ENCODE results near the gene SRPRA. TPM values are rescaled to one million over a fixed set of nuclear protein-coding genes. Genes with fewer than 3 reads are reported as not detected.

SRPRA gene
- total and polyA plus RNA-seq, 10 of the 15 experiments (the other 5 are each of a cell fraction or from before 2014, with no cell fraction given): 29.6 to 131 (median 92.8) TPM

GRCh38 chr11:126311401-126312291 is 43.0 kb upstream of the SRPRA start (continued):
- TF ChIP-seq CREB1 (IDR thresholded peaks at IDR 0.05; ENCODE audit: low read depth) (0 out of 2 replicates have a peak, but pooled peaks have one; percentile 10), MTA2 (IDR thresholded peaks at IDR 0.05; ENCODE audit: low read depth) (peak; percentile 89), POLR2AphosphoS2 (IDR thresholded peaks at IDR 0.05; ENCODE audit: low read depth, low read length) (no peak), EED (IDR thresholded peaks at IDR 0.05; ENCODE audit: low read depth) (no peak), YY1 (IDR thresholded peaks at IDR 0.05; ENCODE audit: low read depth, low read length) (no peak), IRF3 (IDR thresholded peaks at IDR 0.05) (no peak), MYC (IDR thresholded peaks at IDR 0.05; ENCODE audit: insufficient read depth, insufficient read length, insufficient replicate concordance, low read length, severe bottlenecking) (no peak), KLF5 (IDR thresholded peaks at IDR 0.05; ENCODE audit: partially characterized antibody) (no peak), TCF7 (IDR thresholded peaks at IDR 0.05; ENCODE audit: borderline replicate concordance) (no peak), BRCA1 (IDR thresholded peaks at IDR 0.05; ENCODE audit: low read depth, low read length) (no peak), BMI1 (IDR thresholded peaks at IDR 0.05; ENCODE audit: borderline replicate concordance) (0 out of 2 replicates have a peak, but pooled peaks have one; percentile 28), ATF7 (IDR thresholded peaks at IDR 0.05; ENCODE audit: low read depth) (peak; percentile 32; the same call in 1 of the 2 replicates), IRF5 (IDR thresholded peaks at IDR 0.05; ENCODE audit: borderline replicate concordance) (no peak), IKZF2 (IDR thresholded peaks at IDR 0.05) (peak; percentile 73 to 77), ETV6 (conservative IDR thresholded peaks at IDR 0.05 in 1 of 2, IDR thresholded peaks at IDR 0.05 in 1 of 2; ENCODE audit: borderline replicate concordance in 1 of 2, low read depth in 1 of 2) (peak in 1 of 2 experiments; percentile 20; a peak in 1 of 4 replicates), TCF12 (IDR thresholded peaks at IDR 0.05; ENCODE audit: low read depth, low read length) (peak; percentile 18; the same call in 1 of the 2 replicates), CTCF (IDR thresholded peaks at IDR 0.05 in 2 of 3, conservative IDR thresholded peaks at IDR 0.05 in 1 of 3; ENCODE audit: control insufficient read depth in 2 of 3, extremely low read depth in 1 of 3, insufficient read depth in 1 of 3, low read depth in 3 of 3, low read length in 3 of 3) (peak in 2 of 3 experiments; percentile 22 to 25; a peak in 2 of 6 replicates), IRF4 (IDR thresholded peaks at IDR 0.05; ENCODE audit: low read depth, low read length) (no peak), HDGF (IDR thresholded peaks at IDR 0.05) (no peak), PAX5 (IDR thresholded peaks at IDR 0.05; ENCODE audit: borderline replicate concordance, low read depth, low read length) (0 out of 2 replicates have a peak, but pooled peaks have one; percentile 15), RELA (IDR thresholded peaks at IDR 0.05; ENCODE audit: borderline replicate concordance, partially characterized antibody) (peak; percentile 22), SMARCA5 (IDR thresholded peaks at IDR 0.05) (peak; percentile 64; the same call in 1 of the 2 replicates), KDM1A (IDR thresholded peaks at IDR 0.05; ENCODE audit: borderline replicate concordance) (no peak), FOXM1 (IDR thresholded peaks at IDR 0.05; ENCODE audit: low read depth, low read length) (peak; percentile 42; the same call in 1 of the 2 replicates)

Measured in GM12878 (cell line).